ENCODE results near the gene SLC22A4.

GRCh38 chr5:132358775-132359174, 64.6 kb downstream of the SLC22A4 start:
- TF ChIP-seq POLR2A (IDR thresholded peaks at IDR 0.05; ENCODE audit: control extremely low read depth in 1 of 2, low read depth in 2 of 2, low read length in 2 of 2) (no peak), CTCF (IDR thresholded peaks at IDR 0.05; ENCODE audit: control extremely low read depth in 1 of 3, insufficient read depth in 1 of 3, low read depth in 1 of 3, low read length in 3 of 3) (no peak), JUN (IDR thresholded peaks at IDR 0.05; ENCODE audit: low read depth, low read length) (no peak), POLR2AphosphoS5 (IDR thresholded peaks at IDR 0.05; ENCODE audit: low read depth, low read length) (no peak), TEAD4 (IDR thresholded peaks at IDR 0.05; ENCODE audit: low read depth, low read length) (no peak), TCF12 (IDR thresholded peaks at IDR 0.05; ENCODE audit: low read depth, low read length) (no peak), CEBPB (IDR thresholded peaks at IDR 0.05; ENCODE audit: low read depth, low read length) (no peak), HDAC6 (IDR thresholded peaks at IDR 0.05; ENCODE audit: low read depth, low read length) (no peak), SIRT6 (IDR thresholded peaks at IDR 0.05; ENCODE audit: low read length) (no peak), EGR1 (IDR thresholded peaks at IDR 0.05; ENCODE audit: borderline replicate concordance, low read depth, low read length) (no peak), RAD21 (IDR thresholded peaks at IDR 0.05 in 1 of 2, conservative IDR thresholded peaks at IDR 0.05 in 1 of 2; ENCODE audit: low read depth in 2 of 2, low read length in 2 of 2) (no peak)

All from H1 (cell line).